HG03175 (cell line): ENCODE results near the gene GREB1.

Experiments
- ATAC-seq: cut with Tn5 transposase; IDR thresholded peaks from one replicate; pipeline ENCODE4 v1.9.1; 2021; ENCODE audit warnings: mild to moderate bottlenecking, moderate library complexity; ENCODE audit not compliant: unreplicated experiment

Gene GREB1

DNA sequence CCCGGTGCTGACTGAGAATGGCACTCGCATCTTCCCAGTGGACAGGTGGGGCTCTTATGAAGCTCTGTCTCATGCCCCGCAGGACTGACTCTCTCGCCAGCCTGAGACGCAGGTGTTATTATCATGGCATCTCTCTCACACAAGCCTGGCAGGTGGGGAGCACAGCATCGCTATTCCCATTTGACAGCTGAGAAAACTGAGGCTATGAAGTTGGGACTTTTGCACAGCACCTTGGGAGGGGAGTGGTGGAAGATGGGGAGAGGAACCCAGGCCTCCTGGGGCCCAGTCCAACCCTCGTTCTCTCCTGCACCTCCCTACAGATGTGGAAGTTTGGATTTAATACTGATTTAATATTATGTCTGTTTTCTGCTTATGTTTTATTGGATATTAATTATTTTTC, 145.2 kb downstream of the GREB1 start:
- ATAC-seq: no peak

DNA sequence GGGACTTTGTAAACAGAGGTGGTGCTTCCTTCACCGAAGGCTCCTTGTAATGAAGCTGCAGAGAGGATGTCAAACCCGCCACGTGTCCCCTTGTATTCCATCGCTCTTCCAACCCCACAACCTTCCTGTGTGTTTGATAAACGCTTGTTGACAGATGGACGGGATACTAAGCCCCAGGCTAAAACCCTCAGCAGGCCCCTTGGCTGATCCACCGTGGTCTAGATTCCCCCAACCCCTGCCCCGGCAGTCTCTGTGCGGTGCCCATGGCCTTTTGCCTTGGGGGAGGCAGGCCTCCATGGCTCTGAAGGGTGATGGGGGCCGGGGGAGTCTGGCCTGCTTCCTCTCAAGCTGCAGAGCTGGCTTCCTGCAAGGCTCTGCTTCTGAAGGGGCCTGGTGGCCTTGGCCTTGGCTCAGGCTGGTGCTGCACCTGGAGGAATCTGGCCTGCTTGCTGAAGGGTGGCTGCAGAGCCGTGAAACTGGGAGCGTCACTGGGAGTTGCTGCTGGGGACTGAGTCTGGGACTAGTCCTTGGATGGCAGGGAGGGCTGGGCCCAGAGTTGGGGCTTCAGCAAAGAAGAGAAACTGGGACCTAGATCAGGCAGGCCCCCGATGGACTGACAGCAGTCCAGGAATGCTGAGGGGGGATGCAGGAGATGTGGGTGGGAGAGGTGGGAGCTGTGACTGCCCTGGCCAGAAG, 145.8 kb downstream of the GREB1 start:
- no peak for ATAC-seq

DNA sequence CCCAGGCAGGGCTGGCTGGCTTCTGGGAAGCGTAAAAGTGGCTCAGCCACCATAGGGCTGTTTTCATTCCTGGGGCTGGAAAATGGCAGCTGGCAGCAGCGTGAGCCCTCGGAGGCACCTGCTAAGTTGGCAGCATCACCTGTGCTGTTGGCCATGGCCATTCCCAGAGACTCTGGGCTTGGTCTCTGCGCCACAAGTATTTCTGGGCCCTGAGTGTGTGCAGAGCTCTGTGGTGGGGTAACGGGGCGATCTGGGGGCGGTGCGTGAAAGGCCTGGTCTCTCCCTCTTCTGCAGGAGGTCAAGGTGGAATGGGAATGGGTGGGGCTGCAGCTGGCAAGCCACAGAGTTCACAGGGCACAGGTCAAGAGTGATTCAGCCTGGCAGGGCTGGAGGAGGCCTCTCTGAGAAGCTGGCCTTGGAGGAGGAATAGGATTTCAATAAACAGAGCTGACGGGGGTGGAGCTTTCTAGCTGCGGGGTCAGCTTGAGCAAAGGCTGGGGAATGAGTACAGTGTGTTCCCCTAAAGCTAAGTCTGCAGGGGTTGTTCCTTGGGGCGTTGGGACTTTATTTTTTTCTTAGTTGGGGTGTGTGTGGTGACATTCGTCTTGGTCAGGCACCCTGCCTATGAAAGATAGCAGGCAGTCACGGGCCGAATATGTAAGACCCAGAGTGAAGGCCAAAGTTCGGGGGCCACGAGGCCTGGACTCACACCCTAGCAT, 146.5 kb downstream of the GREB1 start:
- no peak for ATAC-seq

DNA sequence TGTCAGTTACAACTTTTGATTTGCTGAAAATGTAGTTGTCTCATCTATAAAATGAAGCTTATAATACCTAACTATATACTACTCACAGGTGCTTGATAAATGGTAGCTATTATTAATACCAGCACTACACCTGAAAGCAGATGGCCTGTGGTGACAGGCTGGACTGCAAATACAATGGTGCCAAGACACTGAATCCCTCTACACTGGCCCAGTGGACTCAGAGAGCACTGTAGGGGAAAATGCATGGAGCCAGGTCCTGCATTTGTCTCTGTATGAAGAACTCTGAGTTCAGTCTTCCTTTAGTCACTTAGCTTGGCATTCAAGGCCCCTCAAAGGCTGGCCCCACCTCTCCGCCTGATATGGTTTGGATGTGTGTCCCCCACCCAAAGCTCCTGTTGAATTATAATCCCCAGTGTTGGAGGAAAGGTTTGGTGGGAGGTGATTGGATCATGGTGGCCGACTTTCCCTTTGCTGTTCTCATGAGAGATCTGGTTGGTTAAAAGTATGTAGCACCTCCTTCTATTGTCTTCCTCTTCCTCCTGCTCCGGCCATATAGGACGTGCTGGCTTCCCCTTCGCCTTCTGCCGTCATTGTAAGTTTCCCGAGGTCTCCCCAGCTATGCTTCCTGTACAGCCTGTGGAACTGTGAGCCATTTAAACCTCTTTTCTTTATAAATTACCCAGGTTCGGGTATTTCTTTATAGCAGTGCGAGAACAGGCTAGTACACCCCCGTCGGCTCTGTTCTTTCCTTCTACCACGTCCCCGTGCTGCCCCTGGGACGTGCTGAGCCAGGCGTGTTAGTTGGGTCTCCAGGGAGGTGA, 147.3 kb downstream of the GREB1 start:
- ATAC-seq: no peak

DNA sequence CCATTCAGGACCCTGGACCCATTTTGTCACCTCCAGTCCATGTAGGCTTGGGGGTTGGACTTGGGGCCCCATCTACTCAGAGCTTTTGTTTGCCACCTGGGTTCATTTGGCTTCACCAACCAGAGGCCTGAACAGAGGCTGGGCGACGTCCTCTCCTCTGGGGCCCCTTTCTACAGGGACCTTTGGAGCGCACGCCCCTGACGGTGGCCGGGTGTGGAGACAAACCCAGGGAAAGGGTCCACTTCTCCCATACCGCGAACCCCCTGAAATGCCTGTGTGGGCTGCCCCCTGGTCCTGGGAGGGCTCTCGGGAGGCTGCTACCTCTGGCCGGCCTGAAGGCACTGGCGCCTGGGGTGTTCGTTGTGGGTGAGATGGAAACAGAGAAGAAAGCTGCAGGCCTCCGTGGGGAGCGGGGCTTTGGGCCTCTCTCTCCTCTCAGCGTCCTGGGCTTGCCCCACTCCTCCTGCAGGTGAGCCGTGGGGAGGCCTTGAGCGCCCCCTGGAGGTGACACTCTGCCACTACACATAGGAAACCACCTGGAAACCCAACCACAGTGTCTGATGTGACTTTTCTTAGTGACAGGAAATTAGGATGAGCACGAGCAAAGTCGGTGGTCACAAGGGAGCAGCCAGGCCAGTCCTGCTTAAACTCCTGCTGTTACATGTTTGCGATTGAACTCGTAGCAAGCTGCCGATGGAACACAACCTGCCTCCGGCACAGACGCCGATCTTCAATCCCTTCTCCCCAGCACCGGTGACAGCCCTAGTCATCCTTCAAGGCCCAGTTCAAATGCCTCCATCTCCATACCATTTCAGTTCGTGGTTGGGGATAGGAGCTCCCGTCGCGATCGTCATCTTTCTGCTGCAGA, 148.1 kb downstream of the GREB1 start:
- no peak for ATAC-seq

DNA sequence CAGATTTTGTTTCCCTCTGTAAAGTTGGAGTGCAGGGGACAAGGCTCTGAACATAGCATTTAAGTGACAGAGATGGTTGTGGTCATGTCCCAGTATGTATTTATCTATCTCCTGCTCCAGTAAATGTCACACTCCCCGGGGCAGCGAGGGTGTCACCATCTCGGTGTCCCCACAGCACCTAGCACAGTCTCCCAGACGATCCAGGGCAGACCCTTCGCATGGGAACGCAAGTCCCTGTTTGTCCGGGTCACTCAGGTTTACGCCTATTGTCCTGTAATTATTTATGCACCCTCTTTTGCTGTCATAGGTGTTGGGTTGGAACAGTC, 148.7 kb downstream of the GREB1 start:
- no peak for ATAC-seq

DNA sequence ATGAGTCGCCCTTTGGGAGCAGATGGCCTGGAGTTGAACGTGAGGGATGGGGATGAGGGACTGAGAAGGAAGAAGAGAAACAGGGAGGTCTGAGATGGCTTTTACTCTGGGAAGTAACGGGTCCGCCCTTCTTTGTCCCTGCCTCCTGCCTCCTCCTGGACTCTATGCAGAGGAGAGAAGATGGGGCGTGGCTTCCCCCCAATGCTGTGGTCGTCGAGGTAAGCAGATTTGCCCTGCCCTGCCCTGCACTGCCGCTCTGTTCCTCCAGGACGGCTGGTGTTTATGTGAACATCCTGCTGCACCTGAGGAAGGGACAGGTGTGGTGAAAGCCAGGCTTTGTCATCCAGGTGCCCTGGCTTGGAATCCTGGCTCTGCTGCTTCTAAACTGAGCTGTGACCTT, 149.6 kb downstream of the GREB1 start:
- no peak for ATAC-seq

DNA sequence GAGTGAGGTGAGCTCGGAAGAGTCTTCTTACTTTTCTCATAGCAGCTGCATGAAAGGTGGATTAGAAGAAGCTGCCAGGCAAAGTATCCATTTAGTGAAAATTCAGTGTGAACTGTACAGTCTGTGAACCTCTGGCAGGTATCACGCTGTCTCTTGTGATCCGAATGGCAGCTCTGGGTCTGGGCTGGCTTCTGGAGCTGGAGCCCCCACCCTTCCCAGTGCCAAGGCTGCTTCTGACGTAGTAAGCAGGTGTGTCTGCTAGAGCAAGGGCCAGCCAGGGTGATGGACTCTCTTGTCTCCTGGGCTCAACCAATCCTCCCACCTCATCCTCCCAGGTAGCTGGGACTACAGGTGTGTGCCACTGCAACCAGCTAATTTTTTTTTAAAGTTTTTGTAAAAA, 150.1 kb downstream of the GREB1 start:
- no peak for ATAC-seq

DNA sequence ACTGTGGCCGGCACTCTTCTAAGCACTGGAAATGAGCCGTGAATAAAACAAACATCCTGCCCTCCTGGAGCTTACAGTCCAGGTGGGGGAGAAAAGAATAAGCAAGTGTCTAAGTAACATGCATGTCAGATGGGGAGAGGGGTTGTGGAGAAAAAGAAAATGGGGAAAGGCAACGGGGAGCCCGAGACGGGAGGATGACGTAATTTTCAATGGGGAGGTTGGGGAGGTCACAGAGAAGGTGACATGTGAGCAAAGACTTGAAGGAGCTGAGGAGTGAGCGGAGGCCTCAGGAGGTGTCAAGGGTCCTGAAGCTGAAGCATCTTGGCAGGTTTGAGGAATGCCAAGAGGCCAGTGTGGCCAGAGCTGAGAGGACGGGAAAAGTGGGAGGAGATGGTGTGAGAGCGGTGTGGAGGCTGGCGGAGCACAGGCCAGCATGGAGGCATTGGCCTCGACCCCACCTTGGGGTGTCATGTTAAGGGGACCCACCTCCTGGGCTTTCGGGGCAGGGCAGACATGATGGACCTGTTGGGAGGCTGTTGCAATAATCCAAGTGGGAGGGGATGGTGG, 151.1 kb downstream of the GREB1 start:
- ATAC-seq: no peak

DNA sequence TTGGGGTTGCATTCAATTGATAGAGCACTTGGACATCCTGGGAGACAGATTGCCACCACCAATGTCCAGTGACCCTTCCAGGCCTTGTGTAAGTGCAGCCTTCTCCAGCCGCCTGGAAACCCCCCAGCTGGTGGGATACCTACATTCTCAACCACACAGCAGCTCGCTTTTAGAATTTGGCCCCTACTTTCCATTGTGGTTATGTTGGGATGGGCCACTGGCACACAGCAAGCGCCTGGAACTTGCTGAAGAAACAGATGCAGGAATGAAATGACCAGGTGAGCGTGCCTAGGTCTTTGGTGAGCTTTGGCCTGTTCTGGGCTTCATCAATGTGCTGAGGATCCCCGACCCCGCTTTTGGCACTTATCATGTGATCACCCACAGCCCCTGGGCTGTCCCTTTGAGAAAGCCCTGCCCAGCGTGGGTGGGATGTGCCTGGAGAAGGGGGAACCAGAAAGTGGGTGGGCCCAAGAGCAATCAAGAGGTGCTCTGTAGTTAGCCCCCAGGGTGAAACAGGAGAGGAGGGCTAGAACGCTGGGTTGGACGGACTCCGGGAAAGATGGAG, 152.1 kb downstream of the GREB1 start:
- ATAC-seq: no peak

DNA sequence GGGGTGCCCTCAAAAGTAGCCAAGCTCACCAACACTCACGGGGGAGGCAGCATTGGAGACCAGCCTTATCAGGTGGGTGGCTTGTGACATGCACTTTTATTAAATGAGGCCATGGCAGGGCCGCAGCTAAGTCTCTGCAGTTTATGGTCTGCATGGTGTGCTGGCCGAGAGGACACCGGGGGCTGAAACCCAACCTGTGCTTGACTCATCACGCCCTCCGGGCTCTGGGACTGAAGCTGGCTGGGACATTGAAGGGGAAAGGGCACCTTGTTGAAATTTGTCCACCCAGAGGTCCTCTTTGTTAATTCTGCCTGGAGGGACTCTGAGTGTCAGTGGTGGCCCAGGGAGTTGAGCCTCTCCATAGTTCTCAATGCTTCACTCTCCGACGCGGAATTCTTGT, 153.9 kb downstream of the GREB1 start:
- no peak for ATAC-seq

DNA sequence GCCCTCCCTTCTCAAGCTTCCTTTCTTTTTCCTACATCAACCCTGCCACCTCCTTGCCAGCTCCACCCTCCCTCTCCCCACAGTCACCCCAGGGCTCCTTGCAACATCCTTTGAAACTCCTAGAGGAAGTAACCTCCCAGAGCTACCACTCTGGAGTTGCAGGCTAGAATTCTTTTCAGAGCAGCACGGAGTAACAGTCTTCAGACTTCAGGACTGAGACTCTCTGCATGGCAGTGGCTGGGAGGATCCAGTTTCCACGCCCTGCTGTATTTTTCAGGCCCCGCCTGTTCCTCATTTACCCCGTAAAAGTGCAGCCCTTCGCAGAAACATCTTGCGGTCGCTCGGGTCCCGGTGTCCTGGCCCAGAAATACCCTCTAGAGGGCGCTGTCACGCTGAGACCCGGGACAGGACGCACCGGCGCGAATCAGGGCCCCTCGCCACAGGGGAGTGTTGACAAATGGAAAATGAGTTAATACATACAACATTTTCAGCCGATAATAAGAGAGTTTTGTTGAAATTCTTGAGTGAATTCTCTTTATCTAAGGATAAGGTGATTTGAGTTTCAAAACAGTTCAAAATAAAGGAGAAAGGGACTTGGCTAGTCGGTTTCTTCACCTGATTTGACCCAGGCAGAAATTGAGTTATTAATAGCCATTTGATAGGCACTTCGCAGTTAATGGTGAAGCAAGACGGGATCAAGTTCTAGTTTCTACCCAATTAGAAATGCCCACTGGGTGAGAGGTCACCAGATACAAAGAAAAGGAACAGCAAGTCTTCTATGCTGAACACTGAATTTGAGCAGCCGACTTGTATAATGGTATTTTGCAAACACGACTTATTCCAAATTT, 154.6 kb downstream of the GREB1 start:
- peak; percentile 73 for ATAC-seq

DNA sequence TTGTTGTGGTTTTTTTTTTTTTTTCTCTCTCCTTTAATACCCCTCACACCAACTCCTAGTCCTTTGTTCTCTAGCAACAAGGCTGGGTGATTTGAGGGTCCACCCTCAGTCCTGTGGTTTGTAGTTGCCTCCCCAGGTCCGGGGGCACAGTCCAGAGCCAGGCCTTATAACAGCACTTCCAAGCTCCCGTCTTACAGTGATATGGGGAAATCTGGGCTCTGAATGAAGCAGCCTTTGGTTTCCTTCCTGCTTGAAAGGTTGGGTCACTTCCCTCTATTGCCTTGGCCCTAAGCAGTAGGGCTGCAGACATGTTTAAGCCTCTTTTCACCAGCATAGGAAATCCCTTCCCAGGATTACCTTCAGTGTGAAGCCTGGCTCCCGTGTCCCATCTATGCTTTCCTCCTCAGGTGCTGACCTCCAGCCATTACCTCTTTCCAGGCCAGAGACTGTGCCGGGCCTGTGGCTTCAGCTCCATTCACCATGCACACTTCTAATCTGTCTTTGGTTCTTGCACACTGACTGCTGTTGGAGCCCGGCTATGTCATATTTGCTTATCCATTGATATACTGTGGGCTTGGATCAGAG, 157.3 kb downstream of the GREB1 start:
- ATAC-seq: no peak
